ENCODE results near the gene NDUFB10.
A peak's percentile ranks its signal among the peaks of the same experiment; 100 is the strongest.

Gene NDUFB10

GRCh38 chr16:1963806-1964505, 4.6 kb downstream of the NDUFB10 start:
- TF ChIP-seq CTCF (IDR thresholded peaks at IDR 0.05; ENCODE audit: low read depth, low read length): no peak
- no peak for DNase-seq (ENCODE audit: extremely low read depth, low read depth)

- no peak for TF ChIP-seq CTCF (IDR thresholded peaks at IDR 0.05; ENCODE audit: low read depth, low read length)
- DNase-seq (ENCODE audit: extremely low read depth, low read depth): peak; percentile 99
Measured at GRCh38 chr16:1964506-1965395, 5.4 kb downstream of the NDUFB10 start, which contains the start of gene RPS2. RPS2 (minus strand) TSS chr16:1964826; CDS start chr16:1964625, 201 bp downstream.

GRCh38 chr16:1965396-1966001, 6.2 kb downstream of the NDUFB10 start:
- no peak for DNase-seq (ENCODE audit: extremely low read depth, low read depth)
- TF ChIP-seq CTCF (IDR thresholded peaks at IDR 0.05; ENCODE audit: low read depth, low read length): no peak

- no peak for TF ChIP-seq CTCF (IDR thresholded peaks at IDR 0.05; ENCODE audit: low read depth, low read length)
Measured at GRCh38 chr16:1966460-1966859, 7.1 kb downstream of the NDUFB10 start, which contains the start of gene RNF151. RNF151 (plus strand) TSS chr16:1966856; CDS start chr16:1966882, 26 bp downstream.

GRCh38 chr16:1968146-1968953, 9.0 kb downstream of the NDUFB10 start:
- DNase-seq (ENCODE audit: extremely low read depth, low read depth): no peak
- no peak for TF ChIP-seq CTCF (IDR thresholded peaks at IDR 0.05; ENCODE audit: low read depth, low read length)

More at GRCh38 chr16:1966460-1966859, 7.1 kb downstream of the NDUFB10 start, which contains the start of gene RNF151:
- no peak for DNase-seq (ENCODE audit: extremely low read depth, low read depth)

GRCh38 chr16:1971796-1972489, 12.6 kb downstream of the NDUFB10 start, which contains the start of gene TBL3:
TBL3 (plus strand) TSS chr16:1972053; CDS start chr16:1972165, 112 bp downstream.
- peak; percentile 74 for DNase-seq (ENCODE audit: extremely low read depth, low read depth)

More at GRCh38 chr16:1971796-1972489, 12.6 kb downstream of the NDUFB10 start, which contains the start of gene TBL3:
- TF ChIP-seq CTCF (IDR thresholded peaks at IDR 0.05; ENCODE audit: low read depth, low read length): no peak
